Sigmoid colon (tissue), 7 donors: ENCODE results near the gene PRDM16. TPM values are rescaled to one million over a fixed set of nuclear protein-coding genes. Genes with fewer than 3 reads are reported as not detected.

Source experiments
- DNase-seq: peaks from one replicate; pipeline ENCODE4 v3.0.0-alpha.2; 2019
- H3K27ac ChIP-seq, 4 donors: fragments of 200-600 bp; sonication (generic); one replicate each; pipeline ENCODE4 v1.5.1; 2016 to 2019; ENCODE audit warnings: mild to moderate bottlenecking in 1 of 4
- H3K27me3 ChIP-seq, 3 donors: fragments of 200-600 bp; sonication (generic); one replicate each; pipeline ENCODE4 v1.5.1; 2019; ENCODE audit warnings: mild to moderate bottlenecking in 1 of 3
- H3K36me3 ChIP-seq, 4 donors: fragments of 200-600 bp; sonication (generic); one replicate each; pipeline ENCODE4 v1.5.1; 2016 to 2019
- H3K4me1 ChIP-seq, 4 donors: fragments of 200-600 bp; sonication (generic); one replicate each; pipeline ENCODE4 v1.5.1; 2017 to 2019
- H3K4me3 ChIP-seq, 4 donors: fragments of 200-600 bp; sonication (generic); one replicate each; pipeline ENCODE4 v1.5.1; 2017 to 2019; ENCODE audit warnings: mild to moderate bottlenecking in 2 of 4, moderate library complexity in 1 of 4
- H3K9me3 ChIP-seq, 4 donors: fragments of 200-600 bp in 3 of 4; sonication (generic) in 3 of 4; one replicate each; pipeline versions ENCODE4 v1.5.1 to v1.6.1; 2013 to 2019
- CTCF ChIP-seq, 4 experiments: fragments of 450-650 bp in 3 of 4; fragments of 200-600 bp in 1 of 4; IDR thresholded peaks; one replicate each; pipeline ENCODE4 v1.5.1; 2016 to 2019; ENCODE audit warnings: antibody characterized with exemption in 4 of 4, mild to moderate bottlenecking in 3 of 4, moderate library complexity in 2 of 4
- EP300 ChIP-seq, 4 donors: sonication (generic); formaldehyde crosslinking; IDR thresholded peaks; one replicate each; pipeline ENCODE4 v1.6.1; 2017; ENCODE audit warnings: antibody characterized with exemption in 4 of 4
- POLR2A ChIP-seq, 2 donors: fragments of 450-650 bp; IDR thresholded peaks; one replicate each; pipeline ENCODE4 v1.6.1; 2016; ENCODE audit warnings: antibody characterized with exemption in 2 of 2, mild to moderate bottlenecking in 2 of 2, moderate library complexity in 2 of 2
- POLR2AphosphoS5 ChIP-seq, 4 donors: sonication (generic); formaldehyde crosslinking; IDR thresholded peaks; one replicate each; pipeline ENCODE4 v1.6.1; 2017; ENCODE audit warnings: antibody characterized with exemption in 4 of 4
- WGBS, 2 donors: extraction: QIAGEN DNeasy Blood & Tissue Kit; methylation state at CpG; one replicate each; pipeline ENCODE4 v1.1.7; 2013; 5-methylcytosine and 5-hydroxymethylcytosine counted together
- intact Hi-C: fragments of 100-400 bp; cut with DNase I; formaldehyde crosslinking; loops from one replicate; pipeline ENCODE4 v1.15.1; 2023
- polyA plus RNA-seq, 3 donors: library from polyadenylated mRNA; stranded (reverse); fragments of 200-250 nt; gene quantifications; one replicate each; pipeline ENCODE4 v1.2.3, GENCODE V29; 2013
- total RNA-seq, 4 donors: library from RNA; depleted of rRNA; stranded (reverse); fragments of >200 nt; gene quantifications; one replicate each; pipeline ENCODE4 v1.1.0, GENCODE V29; 2016
- donor health status: healthy with polysubstance abuse.
- donor health status: Bipolar disorder and iron deficiency.
- donor health status: healthy.

Gene PRDM16
- total and polyA plus RNA-seq, 7 donors, result under 0.01 to 1.7 (median 0.49) TPM

DNA sequence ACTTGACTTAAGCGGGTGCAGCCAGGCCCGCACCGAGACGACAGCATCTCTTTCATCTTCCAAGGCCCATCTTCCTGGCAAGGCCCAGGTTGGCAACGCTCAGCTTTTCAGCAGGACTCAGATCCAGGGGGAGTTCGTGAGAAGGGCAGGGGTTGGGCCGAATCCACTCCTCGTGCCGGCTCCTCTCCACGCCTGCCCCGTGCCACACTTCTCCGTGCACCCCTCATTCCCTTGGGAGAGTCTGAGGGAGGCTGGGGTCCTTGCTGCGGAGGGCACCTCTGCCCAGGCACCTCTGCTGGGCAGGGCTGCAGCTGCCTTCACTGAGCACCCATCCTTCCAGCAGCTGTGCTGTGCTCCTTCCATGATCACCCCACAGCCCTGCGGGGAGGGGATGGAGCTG lies 22.3 kb downstream of the PRDM16 start:
- Histone ChIP-seq H3K4me3 (no peak overlapping the region), H3K4me1 (no peaks in the 10 kb centered on the region), H3K27me3 (peaks cover 0 to 47% (median 24%) of the 10 kb centered on the region in 3 donors), H3K36me3 (no peaks in the 10 kb centered on the region), H3K9me3 (no peaks in the 10 kb centered on the region), H3K27ac (no peak overlapping the region)
- no peak for TF ChIP-seq CTCF (IDR thresholded peaks at IDR 0.05)
- no peak for TF ChIP-seq POLR2AphosphoS5 (IDR thresholded peaks at IDR 0.05)
- TF ChIP-seq EP300 (IDR thresholded peaks at IDR 0.05), result no peak
- TF ChIP-seq POLR2A (IDR thresholded peaks at IDR 0.05), result no peak
- 93% methylated on average over 14 of the region's 14 CpGs for WGBS, 2 donors
- intact Hi-C loops, result no loop called here
- DNase-seq, result no peak

- Histone ChIP-seq H3K27ac (no peak overlapping the region), H3K27me3 (peaks cover 0 to 36% (median 24%) of the 10 kb centered on the region in 3 donors), H3K36me3 (no peaks in the 10 kb centered on the region), H3K4me3 (no peak overlapping the region), H3K9me3 (no peaks in the 10 kb centered on the region), H3K4me1 (no peaks in the 10 kb centered on the region)
- 91 to 92% methylated on average over 7 of the region's 7 CpGs for WGBS, 2 donors
- DNase-seq, result no peak
- intact Hi-C loops, result no loop called here
- TF ChIP-seq POLR2AphosphoS5 (IDR thresholded peaks at IDR 0.05) (no peak), POLR2A (IDR thresholded peaks at IDR 0.05) (no peak)
These were observed 23.5 kb downstream of the PRDM16 start for GRCh38 chr1:3092530-3092929.

DNA sequence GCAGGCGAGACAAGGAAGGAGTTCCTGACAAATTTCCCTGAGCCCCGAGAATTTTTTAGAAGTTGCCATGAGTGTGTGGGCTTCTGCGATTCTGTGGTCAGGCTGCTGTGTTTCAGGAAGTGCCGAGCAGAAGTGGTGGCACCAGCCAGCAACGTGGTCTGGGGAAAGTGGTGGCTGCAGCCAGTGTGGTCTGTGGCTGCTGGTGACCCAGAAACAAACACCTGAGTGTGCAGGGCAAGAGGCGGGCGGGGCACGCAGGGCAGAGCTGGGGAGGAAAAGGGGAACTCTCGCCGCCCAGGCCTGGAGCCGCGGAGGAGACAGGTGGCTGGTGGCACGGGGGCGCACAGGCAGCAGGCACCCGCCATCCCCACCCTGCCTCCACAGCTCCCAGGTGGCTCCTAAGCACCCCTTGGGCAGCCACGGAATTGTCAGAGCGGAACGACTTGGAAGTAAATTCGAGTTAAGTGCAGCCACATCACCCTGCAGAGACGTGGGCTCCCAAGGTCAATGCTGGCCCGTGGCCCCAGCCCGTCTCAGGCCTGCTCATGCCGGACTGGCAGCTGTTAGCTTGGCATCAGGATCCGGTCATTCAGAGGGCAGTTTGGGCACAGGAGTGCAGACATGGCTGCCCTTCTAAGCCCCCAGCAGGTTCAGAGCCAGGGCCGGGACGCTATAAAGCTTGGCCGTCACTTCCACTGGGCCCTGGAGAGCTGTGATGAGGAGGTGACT lies 25.1 kb downstream of the PRDM16 start:
- intact Hi-C loops, result no loop called here
- H3K27ac ChIP-seq, result no peak overlapping the region
- no peak overlapping the region for H3K4me3 ChIP-seq
- H3K27me3 ChIP-seq, result peaks cover 0 to 38% (median 21%) of the 10 kb centered on the region in 3 donors
- TF ChIP-seq CTCF (IDR thresholded peaks at IDR 0.05) (no peak), POLR2AphosphoS5 (IDR thresholded peaks at IDR 0.05) (no peak), EP300 (IDR thresholded peaks at IDR 0.05) (no peak), POLR2A (IDR thresholded peaks at IDR 0.05) (no peak)
- H3K9me3 ChIP-seq, result no peaks in the 10 kb centered on the region
- no peaks in the 10 kb centered on the region for H3K36me3 ChIP-seq
- WGBS, 2 donors, result 61 to 63% methylated on average over 27 of the region's 27 CpGs
- no peak for DNase-seq
- H3K4me1 ChIP-seq, result no peaks in the 10 kb centered on the region

DNA sequence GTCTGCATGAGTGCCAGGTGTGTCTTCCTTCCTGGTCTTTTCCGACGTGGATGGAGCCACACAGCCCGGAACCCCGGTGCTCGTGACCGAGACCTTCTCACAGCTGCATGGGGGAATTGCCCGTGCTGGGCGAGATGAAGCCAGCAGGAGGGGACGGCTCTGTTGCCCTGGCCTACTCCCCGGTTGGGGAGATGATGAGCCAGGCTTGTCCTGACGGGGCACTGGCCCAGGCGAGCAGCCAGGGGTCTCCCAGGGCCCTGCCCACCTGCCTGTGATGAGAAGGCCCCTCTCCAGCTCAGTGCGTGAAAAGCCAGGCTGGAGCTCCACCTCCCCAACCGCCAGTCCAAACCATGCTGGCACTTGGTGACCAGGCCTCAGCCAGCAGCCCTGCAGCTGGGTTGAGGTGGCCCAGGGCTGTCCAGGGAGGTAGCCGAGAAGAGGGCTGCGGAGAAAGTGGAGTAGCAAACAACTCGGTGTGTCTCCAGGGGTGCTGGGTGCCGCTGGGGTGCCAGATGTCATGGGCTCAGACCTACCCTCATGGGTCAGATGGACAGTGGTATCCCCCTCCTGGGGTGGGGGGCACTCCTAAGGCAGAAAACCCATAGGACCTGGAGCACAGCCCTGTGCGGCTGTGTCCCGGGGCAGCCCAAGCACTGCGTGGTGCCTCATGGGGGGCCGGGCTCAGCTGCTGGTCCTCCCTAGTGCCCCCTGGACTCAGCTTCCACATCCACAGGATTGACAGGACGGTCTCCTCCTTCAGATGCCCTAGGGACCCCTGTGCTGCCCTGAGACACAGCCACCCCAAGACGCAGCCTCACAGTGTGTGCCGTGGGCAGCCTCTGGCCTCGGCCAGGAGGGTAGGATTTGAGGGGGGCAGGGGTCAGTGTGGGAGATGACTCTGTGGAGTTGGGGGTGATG lies 26.1 kb downstream of the PRDM16 start:
- no peak for DNase-seq
- WGBS, 2 donors, result 90 to 94% methylated on average over 26 of the region's 26 CpGs

More for the DNA sequence above, 26.1 kb downstream of the PRDM16 start:
- H3K4me3 ChIP-seq, result no peak overlapping the region
- H3K36me3 ChIP-seq, result no peaks in the 10 kb centered on the region
- TF ChIP-seq EP300 (IDR thresholded peaks at IDR 0.05), result no peak
- TF ChIP-seq POLR2A (IDR thresholded peaks at IDR 0.05), result no peak
- TF ChIP-seq CTCF (IDR thresholded peaks at IDR 0.05), result no peak
- TF ChIP-seq POLR2AphosphoS5 (IDR thresholded peaks at IDR 0.05), result no peak
- intact Hi-C loops, result no loop called here
- no peaks in the 10 kb centered on the region for H3K4me1 ChIP-seq
- H3K27ac ChIP-seq, result no peak overlapping the region
- peaks cover 0 to 37% (median 11%) of the 10 kb centered on the region in 3 donors for H3K27me3 ChIP-seq
- no peaks in the 10 kb centered on the region for H3K9me3 ChIP-seq
